ENCODE measurements around the gene PRKAR2B. TPM values are rescaled to one million over a fixed set of nuclear protein-coding genes. Genes with fewer than 3 reads are reported as not detected.

The PRKAR2B gene
- total and polyA plus RNA-seq, 2 donors = 3.5 to 7.1 TPM

GRCh38 chr7:107007892-107008287 lies 36.6 kb upstream of the PRKAR2B start:
- Histone ChIP-seq H3K4me1 (ENCODE audit: control insufficient read depth in 2 of 2, insufficient read depth in 2 of 2, low read length in 2 of 2) (no peaks in the 10 kb centered on the region), H3K27ac (ENCODE audit: low read depth in 1 of 2, low read length in 1 of 2) (no peak overlapping the region), H3K27me3 (ENCODE audit: control insufficient read depth in 2 of 2, insufficient read depth in 1 of 2, low read length in 1 of 2) (no peaks in the 10 kb centered on the region), H3K36me3 (ENCODE audit: control insufficient read depth in 2 of 2, insufficient read depth in 2 of 2, low read length in 1 of 2) (no peaks in the 10 kb centered on the region), H3K4me3 (ENCODE audit: low read length in 2 of 2) (no peak overlapping the region), H3K9me3 (ENCODE audit: control insufficient read depth in 2 of 2, insufficient read depth in 1 of 2, low read length in 1 of 2) (no peaks in the 10 kb centered on the region)
- 51% methylated on average over 2 of the region's 2 CpGs for WGBS
- DNase-seq (ENCODE audit: low read depth in 6 of 9, low spot score in 9 of 9) = no peak

- H3K9me3 ChIP-seq (ENCODE audit: control insufficient read depth in 2 of 2, insufficient read depth in 1 of 2, low read length in 1 of 2) = no peaks in the 10 kb centered on the region
- H3K4me3 ChIP-seq (ENCODE audit: low read length in 2 of 2) = no peak overlapping the region
- no peak overlapping the region for H3K27ac ChIP-seq (ENCODE audit: low read depth in 1 of 2, low read length in 1 of 2)
- no peaks in the 10 kb centered on the region for H3K36me3 ChIP-seq (ENCODE audit: control insufficient read depth in 2 of 2, insufficient read depth in 2 of 2, low read length in 1 of 2)
- H3K27me3 ChIP-seq (ENCODE audit: control insufficient read depth in 2 of 2, insufficient read depth in 1 of 2, low read length in 1 of 2) = no peaks in the 10 kb centered on the region
- WGBS = 96% methylated on average over 4 of the region's 4 CpGs
- H3K4me1 ChIP-seq (ENCODE audit: control insufficient read depth in 2 of 2, insufficient read depth in 2 of 2, low read length in 2 of 2) = no peaks in the 10 kb centered on the region
- no peak for DNase-seq (ENCODE audit: low read depth in 6 of 9, low spot score in 9 of 9)
Observed at GRCh38 chr7:107009846-107010203, 34.7 kb upstream of the PRKAR2B start.

GRCh38 chr7:107012691-107013090 lies 31.8 kb upstream of the PRKAR2B start:
- DNase-seq (ENCODE audit: low read depth in 6 of 9, low spot score in 9 of 9) = no peak
- H3K9me3 ChIP-seq (ENCODE audit: control insufficient read depth in 2 of 2, insufficient read depth in 1 of 2, low read length in 1 of 2) = no peaks in the 10 kb centered on the region
- H3K36me3 ChIP-seq (ENCODE audit: control insufficient read depth in 2 of 2, insufficient read depth in 2 of 2, low read length in 1 of 2) = no peaks in the 10 kb centered on the region
- no peaks in the 10 kb centered on the region for H3K4me1 ChIP-seq (ENCODE audit: control insufficient read depth in 2 of 2, insufficient read depth in 2 of 2, low read length in 2 of 2)
- no peak overlapping the region for H3K27ac ChIP-seq (ENCODE audit: low read depth in 1 of 2, low read length in 1 of 2)
- H3K27me3 ChIP-seq (ENCODE audit: control insufficient read depth in 2 of 2, insufficient read depth in 1 of 2, low read length in 1 of 2) = no peaks in the 10 kb centered on the region
- WGBS = 98% methylated on average over 6 of the region's 6 CpGs
- H3K4me3 ChIP-seq (ENCODE audit: low read length in 2 of 2) = no peak overlapping the region

- H3K4me1 ChIP-seq (ENCODE audit: control insufficient read depth in 2 of 2, insufficient read depth in 2 of 2, low read length in 2 of 2) = no peaks in the 10 kb centered on the region
- H3K36me3 ChIP-seq (ENCODE audit: control insufficient read depth in 2 of 2, insufficient read depth in 2 of 2, low read length in 1 of 2) = no peaks in the 10 kb centered on the region
- H3K27me3 ChIP-seq (ENCODE audit: control insufficient read depth in 2 of 2, insufficient read depth in 1 of 2, low read length in 1 of 2) = no peaks in the 10 kb centered on the region
- DNase-seq (ENCODE audit: low read depth in 6 of 9, low spot score in 9 of 9) = no peak
- H3K9me3 ChIP-seq (ENCODE audit: control insufficient read depth in 2 of 2, insufficient read depth in 1 of 2, low read length in 1 of 2) = no peaks in the 10 kb centered on the region
- H3K4me3 ChIP-seq (ENCODE audit: low read length in 2 of 2) = no peak overlapping the region
- H3K27ac ChIP-seq (ENCODE audit: low read depth in 1 of 2, low read length in 1 of 2) = no peak overlapping the region
- 49% methylated on average over 7 of the region's 7 CpGs for WGBS
Observed at GRCh38 chr7:107014387-107015023, 30.0 kb upstream of the PRKAR2B start.

GRCh38 chr7:107016312-107016711 lies 28.2 kb upstream of the PRKAR2B start:
- WGBS = 98% methylated on average over 4 of the region's 4 CpGs

GRCh38 chr7:107017965-107018719 lies 26.4 kb upstream of the PRKAR2B start:
- Histone ChIP-seq H3K27me3 (ENCODE audit: control insufficient read depth in 2 of 2, insufficient read depth in 1 of 2, low read length in 1 of 2) (no peaks in the 10 kb centered on the region), H3K4me3 (ENCODE audit: low read length in 2 of 2) (no peak overlapping the region), H3K36me3 (ENCODE audit: control insufficient read depth in 2 of 2, insufficient read depth in 2 of 2, low read length in 1 of 2) (no peaks in the 10 kb centered on the region), H3K27ac (ENCODE audit: low read depth in 1 of 2, low read length in 1 of 2) (no peak overlapping the region), H3K9me3 (ENCODE audit: control insufficient read depth in 2 of 2, insufficient read depth in 1 of 2, low read length in 1 of 2) (no peaks in the 10 kb centered on the region), H3K4me1 (ENCODE audit: control insufficient read depth in 2 of 2, insufficient read depth in 2 of 2, low read length in 2 of 2) (no peaks in the 10 kb centered on the region)
- 92% methylated on average over 2 of the region's 2 CpGs for WGBS
- DNase-seq (ENCODE audit: low read depth in 6 of 9, low spot score in 9 of 9) = no peak

More at GRCh38 chr7:107016312-107016711, 28.2 kb upstream of the PRKAR2B start:
- Histone ChIP-seq H3K4me1 (ENCODE audit: control insufficient read depth in 2 of 2, insufficient read depth in 2 of 2, low read length in 2 of 2) (no peaks in the 10 kb centered on the region), H3K36me3 (ENCODE audit: control insufficient read depth in 2 of 2, insufficient read depth in 2 of 2, low read length in 1 of 2) (no peaks in the 10 kb centered on the region), H3K27me3 (ENCODE audit: control insufficient read depth in 2 of 2, insufficient read depth in 1 of 2, low read length in 1 of 2) (no peaks in the 10 kb centered on the region), H3K9me3 (ENCODE audit: control insufficient read depth in 2 of 2, insufficient read depth in 1 of 2, low read length in 1 of 2) (no peaks in the 10 kb centered on the region), H3K4me3 (ENCODE audit: low read length in 2 of 2) (no peak overlapping the region), H3K27ac (ENCODE audit: low read depth in 1 of 2, low read length in 1 of 2) (no peak overlapping the region)
- no peak for DNase-seq (ENCODE audit: low read depth in 6 of 9, low spot score in 9 of 9)

- 94% methylated on average over 5 of the region's 5 CpGs for WGBS
- no peak for DNase-seq (ENCODE audit: low read depth in 6 of 9, low spot score in 9 of 9)
- H3K4me3 ChIP-seq (ENCODE audit: low read length in 2 of 2) = no peak overlapping the region
- no peaks in the 10 kb centered on the region for H3K4me1 ChIP-seq (ENCODE audit: control insufficient read depth in 2 of 2, insufficient read depth in 2 of 2, low read length in 2 of 2)
- H3K27ac ChIP-seq (ENCODE audit: low read depth in 1 of 2, low read length in 1 of 2) = no peak overlapping the region
- H3K27me3 ChIP-seq (ENCODE audit: control insufficient read depth in 2 of 2, insufficient read depth in 1 of 2, low read length in 1 of 2) = no peaks in the 10 kb centered on the region
- no peaks in the 10 kb centered on the region for H3K9me3 ChIP-seq (ENCODE audit: control insufficient read depth in 2 of 2, insufficient read depth in 1 of 2, low read length in 1 of 2)
- no peaks in the 10 kb centered on the region for H3K36me3 ChIP-seq (ENCODE audit: control insufficient read depth in 2 of 2, insufficient read depth in 2 of 2, low read length in 1 of 2)
Observed at GRCh38 chr7:107020400-107020799, 24.1 kb upstream of the PRKAR2B start.

GRCh38 chr7:107021600-107021999 lies 22.9 kb upstream of the PRKAR2B start:
- Histone ChIP-seq H3K4me1 (ENCODE audit: control insufficient read depth in 2 of 2, insufficient read depth in 2 of 2, low read length in 2 of 2) (no peaks in the 10 kb centered on the region), H3K27me3 (ENCODE audit: control insufficient read depth in 2 of 2, insufficient read depth in 1 of 2, low read length in 1 of 2) (no peaks in the 10 kb centered on the region), H3K4me3 (ENCODE audit: low read length in 2 of 2) (no peak overlapping the region), H3K36me3 (ENCODE audit: control insufficient read depth in 2 of 2, insufficient read depth in 2 of 2, low read length in 1 of 2) (no peaks in the 10 kb centered on the region), H3K9me3 (ENCODE audit: control insufficient read depth in 2 of 2, insufficient read depth in 1 of 2, low read length in 1 of 2) (no peaks in the 10 kb centered on the region), H3K27ac (ENCODE audit: low read depth in 1 of 2, low read length in 1 of 2) (no peak overlapping the region)
- 96% methylated on average over 3 of the region's 3 CpGs for WGBS
- DNase-seq (ENCODE audit: low read depth in 6 of 9, low spot score in 9 of 9) = no peak

GRCh38 chr7:107023522-107024151 lies 20.9 kb upstream of the PRKAR2B start:
- Histone ChIP-seq H3K4me1 (ENCODE audit: control insufficient read depth in 2 of 2, insufficient read depth in 2 of 2, low read length in 2 of 2) (no peaks in the 10 kb centered on the region), H3K27ac (ENCODE audit: low read depth in 1 of 2, low read length in 1 of 2) (no peak overlapping the region), H3K27me3 (ENCODE audit: control insufficient read depth in 2 of 2, insufficient read depth in 1 of 2, low read length in 1 of 2) (no peaks in the 10 kb centered on the region), H3K4me3 (ENCODE audit: low read length in 2 of 2) (no peak overlapping the region), H3K36me3 (ENCODE audit: control insufficient read depth in 2 of 2, insufficient read depth in 2 of 2, low read length in 1 of 2) (no peaks in the 10 kb centered on the region), H3K9me3 (ENCODE audit: control insufficient read depth in 2 of 2, insufficient read depth in 1 of 2, low read length in 1 of 2) (no peaks in the 10 kb centered on the region)
- DNase-seq (ENCODE audit: low read depth in 6 of 9, low spot score in 9 of 9) = no peak

Measured in thymus (tissue), 11 donors.